ENCODE data around the gene STARD5.

DNA sequence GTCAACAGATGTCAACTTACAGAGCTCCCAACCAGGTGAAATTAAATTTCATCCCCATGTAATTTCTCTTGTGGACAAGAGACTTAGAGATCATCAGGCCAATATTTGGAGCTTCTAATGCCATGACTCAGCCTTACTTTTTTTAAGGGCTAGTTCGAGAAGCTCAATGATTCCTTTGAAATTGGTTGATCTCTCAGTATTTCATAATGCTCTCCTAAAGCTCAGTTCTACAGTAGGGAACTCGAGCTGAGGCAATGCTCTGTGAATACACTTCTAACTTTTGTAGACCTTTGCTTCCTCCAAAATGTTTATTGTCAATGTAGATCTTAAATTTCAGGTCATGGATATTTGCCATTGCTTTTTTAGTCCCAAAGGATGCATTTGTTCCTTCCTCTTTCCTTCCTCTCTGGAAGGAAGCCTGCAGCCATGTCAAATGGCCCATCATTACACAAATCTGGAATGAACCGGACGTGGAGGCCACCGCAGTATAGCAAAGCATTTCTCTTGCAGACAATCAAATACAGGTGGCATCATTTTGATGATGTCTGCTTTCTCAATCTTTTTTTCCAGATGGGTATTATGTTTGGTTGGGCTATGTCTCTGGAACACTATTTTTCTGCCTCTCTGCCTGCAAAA is 28.3 kb downstream of the STARD5 start:
- TF ChIP-seq POLR2A (IDR thresholded peaks at IDR 0.05), result no peak
- TF ChIP-seq POLR2AphosphoS5 (IDR thresholded peaks at IDR 0.05; ENCODE audit: insufficient read depth in 1 of 2, low read depth in 1 of 2), result no peak
- TF ChIP-seq, protein P1, sequence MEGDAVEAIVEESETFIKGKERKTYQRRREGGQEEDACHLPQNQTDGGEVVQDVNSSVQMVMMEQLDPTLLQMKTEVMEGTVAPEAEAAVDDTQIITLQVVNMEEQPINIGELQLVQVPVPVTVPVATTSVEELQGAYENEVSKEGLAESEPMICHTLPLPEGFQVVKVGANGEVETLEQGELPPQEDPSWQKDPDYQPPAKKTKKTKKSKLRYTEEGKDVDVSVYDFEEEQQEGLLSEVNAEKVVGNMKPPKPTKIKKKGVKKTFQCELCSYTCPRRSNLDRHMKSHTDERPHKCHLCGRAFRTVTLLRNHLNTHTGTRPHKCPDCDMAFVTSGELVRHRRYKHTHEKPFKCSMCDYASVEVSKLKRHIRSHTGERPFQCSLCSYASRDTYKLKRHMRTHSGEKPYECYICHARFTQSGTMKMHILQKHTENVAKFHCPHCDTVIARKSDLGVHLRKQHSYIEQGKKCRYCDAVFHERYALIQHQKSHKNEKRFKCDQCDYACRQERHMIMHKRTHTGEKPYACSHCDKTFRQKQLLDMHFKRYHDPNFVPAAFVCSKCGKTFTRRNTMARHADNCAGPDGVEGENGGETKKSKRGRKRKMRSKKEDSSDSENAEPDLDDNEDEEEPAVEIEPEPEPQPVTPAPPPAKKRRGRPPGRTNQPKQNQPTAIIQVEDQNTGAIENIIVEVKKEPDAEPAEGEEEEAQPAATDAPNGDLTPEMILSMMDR (IDR thresholded peaks at IDR 0.05), result no peak
